Stimulated activated CD8-positive, alpha-beta memory T cell treated with anti-CD3 and anti-CD28 coated beads, Interleukin-4, amount 100 ng/mL, for 24 hours (primary cell): ENCODE data around the gene INAFM1.
"Not testable (repeated sequence)": the region's sequence is repeated elsewhere in the genome, so short reads cannot be mapped to it uniquely, and the experiment has no call there.

Experiments used
- DNase-seq: peaks from one replicate; pipeline ENCODE4 v3.0.0-alpha.2; 2020; ENCODE audit warnings: low read depth

The INAFM1 gene

GRCh38 chr19:47240996-47241918 lies 33.4 kb upstream of the INAFM1 start:
- peak; percentile 74 for DNase-seq

- DNase-seq = no peak
Measured at GRCh38 chr19:47241919-47242577, 32.6 kb upstream of the INAFM1 start.

- DNase-seq = no peak
Measured at GRCh38 chr19:47243364-47243775, 31.3 kb upstream of the INAFM1 start.

GRCh38 chr19:47243776-47244547 lies 30.7 kb upstream of the INAFM1 start:
- DNase-seq = peak; percentile 86

- peak; percentile 67 for DNase-seq
Measured at GRCh38 chr19:47247308-47247990, 27.2 kb upstream of the INAFM1 start.

GRCh38 chr19:47253016-47253415 lies 21.7 kb upstream of the INAFM1 start:
- not testable (repeated sequence) for DNase-seq

- no peak for DNase-seq
Measured at GRCh38 chr19:47253467-47253881, 21.2 kb upstream of the INAFM1 start.

GRCh38 chr19:47253970-47254369 lies 20.7 kb upstream of the INAFM1 start:
- no peak for DNase-seq

GRCh38 chr19:47255879-47256692 lies 18.6 kb upstream of the INAFM1 start, which contains the start of gene CCDC9:
Gene CCDC9 (plus strand): TSS chr19:47256525. CDS start chr19:47258401, 1,876 bp downstream.
- peak; percentile 92 for DNase-seq

GRCh38 chr19:47256693-47257410 lies 17.8 kb upstream of the INAFM1 start:
- peak; percentile 100 for DNase-seq

- DNase-seq = no peak
Measured at GRCh38 chr19:47257411-47258169, 17.1 kb upstream of the INAFM1 start.

- DNase-seq = no peak
Measured at GRCh38 chr19:47258434-47258833, 16.3 kb upstream of the INAFM1 start.

GRCh38 chr19:47258895-47259555 lies 15.7 kb upstream of the INAFM1 start:
- no peak for DNase-seq

GRCh38 chr19:47260476-47260875 lies 14.2 kb upstream of the INAFM1 start:
- no peak for DNase-seq

GRCh38 chr19:47261946-47262793 lies 12.5 kb upstream of the INAFM1 start:
- not testable (repeated sequence) for DNase-seq

- DNase-seq = no peak
Measured at GRCh38 chr19:47264629-47265028, 10.1 kb upstream of the INAFM1 start.

GRCh38 chr19:47266401-47266941 lies 8.2 kb upstream of the INAFM1 start:
- DNase-seq = no peak

GRCh38 chr19:47267350-47267759 lies 7.3 kb upstream of the INAFM1 start:
- no peak for DNase-seq
